ACHN (cell line): Measurements from ENCODE around the gene RAD51B.
"Not testable (repeated sequence)": the region's sequence is repeated elsewhere in the genome, so short reads cannot be mapped to it uniquely, and the experiment has no call there.

Source experiments
- DNase-seq: peaks from one replicate; pipeline ENCODE4 v3.0.0-alpha.2; 2015
- in situ Hi-C: cut with HindIII; loops from 2 replicates; pipeline ENCODE4 v1.10.0; 2017; ENCODE audit warnings: low sequenced_read_pairs, low pct_ligation_motif_present, low pct_unique_long_range_greater_than_20kb

RAD51B gene

DNA sequence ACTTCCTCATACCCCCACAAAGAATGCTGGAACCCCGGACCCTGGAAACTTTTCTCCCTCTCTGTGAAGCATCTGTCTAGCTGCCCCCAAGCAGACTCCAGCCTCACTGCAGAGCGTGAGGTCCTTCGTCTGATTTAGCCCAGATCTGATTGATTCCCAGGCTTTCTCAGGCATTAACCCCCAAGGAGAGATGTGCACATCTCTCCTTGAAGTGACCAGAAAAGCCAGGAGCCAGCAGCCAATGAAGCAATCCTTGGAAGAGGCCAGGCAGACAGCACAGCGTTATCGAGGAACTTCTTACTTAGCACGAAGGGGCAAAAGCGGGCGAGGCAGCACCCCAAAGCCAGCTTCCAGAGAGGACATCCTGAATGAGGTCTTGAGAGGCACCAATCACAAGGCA lies 872.6 kb downstream of the RAD51B start:
- in situ Hi-C loops = no loop called here
- no peak for DNase-seq

DNA sequence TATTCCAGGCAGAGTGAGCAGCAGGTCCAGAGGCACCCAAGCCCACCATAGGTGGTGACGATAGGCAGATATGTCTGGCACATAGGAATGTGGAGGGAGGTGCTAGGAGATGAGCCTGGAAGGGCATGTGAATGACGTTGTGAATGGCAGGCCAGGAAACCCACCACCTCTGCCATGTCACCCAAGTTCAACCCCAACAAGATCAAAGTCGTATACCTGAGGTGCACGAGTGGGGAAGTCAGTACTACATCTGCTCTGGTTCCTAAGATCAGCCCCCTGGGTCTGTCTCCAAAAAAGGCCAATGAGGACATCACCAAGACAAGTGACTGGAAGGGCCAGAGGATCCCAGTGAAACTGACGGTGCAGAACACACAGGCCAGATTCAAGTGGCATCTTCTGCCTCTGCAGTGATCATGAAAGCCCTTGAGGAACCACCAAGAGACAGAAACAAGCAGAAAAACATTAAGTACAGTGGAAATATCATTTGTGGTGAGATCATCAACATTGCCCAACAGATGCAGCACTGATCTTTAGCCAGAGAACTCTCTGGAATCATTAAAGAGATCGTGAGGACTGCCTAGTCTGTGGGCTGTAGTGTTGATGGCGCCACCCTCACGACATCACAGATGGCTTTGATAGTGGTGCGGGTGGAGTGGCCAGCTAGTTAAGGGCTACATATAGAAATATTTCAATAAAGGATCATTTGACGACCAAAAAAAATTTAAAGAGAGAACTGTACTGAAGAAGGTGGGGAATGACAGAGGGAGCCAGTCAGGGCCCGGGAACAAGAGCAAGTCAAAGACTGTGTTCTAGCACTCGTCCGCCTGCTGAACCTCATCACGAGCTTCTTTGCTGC lies 873.6 kb downstream of the RAD51B start:
- DNase-seq = no peak
- in situ Hi-C loops = no loop called here

DNA sequence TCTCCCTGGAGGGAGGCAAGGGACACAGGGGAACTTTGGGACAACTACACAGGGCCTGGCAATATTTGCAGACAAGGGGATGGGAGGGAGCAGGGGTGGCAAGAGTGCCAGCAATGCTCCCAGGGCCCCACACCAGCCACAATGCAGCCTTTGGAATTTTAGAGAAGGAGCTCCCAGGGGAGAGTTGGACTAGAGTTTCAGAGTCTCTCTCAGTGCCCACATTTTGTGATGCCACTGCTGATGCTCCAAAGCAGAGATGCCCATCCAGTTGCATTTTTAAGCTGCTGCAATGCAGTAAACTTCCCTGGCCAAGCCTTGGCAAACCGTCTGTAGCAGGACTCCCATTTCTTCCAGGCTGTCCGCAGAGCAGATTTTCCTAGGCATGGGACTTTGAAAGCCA lies 874.3 kb downstream of the RAD51B start:
- in situ Hi-C loops = no loop called here
- no peak for DNase-seq

DNA sequence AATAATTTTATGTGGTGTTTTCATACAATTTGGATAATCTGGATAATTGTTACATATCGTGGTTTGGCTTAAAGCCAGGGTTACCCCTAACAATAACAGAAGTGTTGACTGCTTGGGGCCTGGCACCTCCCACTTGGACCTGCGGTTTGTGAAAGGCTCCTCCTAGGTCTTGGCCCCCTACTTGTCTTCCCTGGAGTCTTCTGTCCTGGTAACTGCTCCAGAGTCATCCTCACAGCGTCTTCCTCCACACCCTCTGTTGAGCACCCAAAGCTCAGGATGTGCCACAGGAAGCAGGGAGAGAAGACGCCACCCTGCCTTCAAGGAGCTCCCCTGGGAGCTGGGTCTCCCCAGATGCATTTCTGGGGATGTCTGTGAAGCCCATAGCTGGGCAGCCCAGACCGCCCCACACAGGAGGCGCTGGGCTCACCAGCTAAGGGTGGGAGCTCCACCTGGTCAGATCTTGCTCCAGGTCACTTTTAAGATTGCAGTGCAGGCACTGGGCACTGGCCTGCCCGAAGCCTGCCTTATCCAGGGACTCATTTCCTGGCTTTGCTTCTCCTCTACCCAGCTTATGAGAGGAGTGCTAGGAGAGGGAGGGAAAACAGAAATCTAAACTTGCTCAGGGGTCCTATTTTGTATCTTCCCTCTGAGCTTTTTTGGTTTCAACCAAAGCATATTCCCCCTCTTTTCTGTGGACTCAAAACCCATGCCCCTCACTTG lies 875.1 kb downstream of the RAD51B start:
- DNase-seq = no peak
- in situ Hi-C loops = no loop called here

DNA sequence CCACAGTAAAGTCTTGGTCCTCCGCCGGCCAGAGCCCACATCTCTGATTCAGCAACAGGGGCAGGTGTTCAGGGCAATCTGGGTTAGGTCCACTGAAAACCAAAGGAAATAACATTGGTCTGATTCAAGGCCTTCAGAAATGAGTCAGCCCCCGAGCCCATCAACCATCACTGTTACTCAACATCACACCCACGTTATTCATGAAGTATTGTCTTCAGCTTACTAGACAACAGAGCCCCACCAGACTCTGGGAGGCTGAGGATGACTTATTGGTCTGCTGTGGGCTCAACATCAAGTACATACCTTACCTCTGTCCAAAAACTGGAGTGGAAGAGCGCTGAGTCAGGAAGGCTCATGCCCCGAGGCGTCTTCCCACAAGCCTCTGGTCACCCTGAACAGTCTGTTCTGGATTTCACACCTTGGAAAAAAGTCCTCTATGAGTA lies 875.8 kb downstream of the RAD51B start:
- peak; percentile 94 for DNase-seq
- in situ Hi-C loops = no loop called here

DNA sequence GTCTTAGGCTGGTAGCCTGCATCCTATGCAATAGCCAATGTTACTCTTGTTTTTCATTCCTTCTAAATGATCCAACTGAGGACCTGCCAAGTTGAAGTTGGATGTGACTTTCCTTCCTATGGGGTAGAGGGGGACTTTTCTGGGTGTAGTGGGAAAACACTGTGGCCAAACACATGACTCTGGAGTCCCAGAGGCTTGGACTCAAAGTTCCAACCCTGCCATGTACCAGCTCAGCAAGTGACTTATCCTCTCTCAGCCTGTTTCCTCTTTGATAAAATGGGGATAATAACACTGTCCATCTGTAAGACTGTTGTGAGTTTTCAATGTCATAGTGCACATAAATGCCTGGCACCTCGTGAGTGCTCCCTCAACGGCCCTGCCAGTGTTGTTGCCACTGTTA lies 876.3 kb downstream of the RAD51B start:
- in situ Hi-C loops = no loop called here
- DNase-seq = no peak

DNA sequence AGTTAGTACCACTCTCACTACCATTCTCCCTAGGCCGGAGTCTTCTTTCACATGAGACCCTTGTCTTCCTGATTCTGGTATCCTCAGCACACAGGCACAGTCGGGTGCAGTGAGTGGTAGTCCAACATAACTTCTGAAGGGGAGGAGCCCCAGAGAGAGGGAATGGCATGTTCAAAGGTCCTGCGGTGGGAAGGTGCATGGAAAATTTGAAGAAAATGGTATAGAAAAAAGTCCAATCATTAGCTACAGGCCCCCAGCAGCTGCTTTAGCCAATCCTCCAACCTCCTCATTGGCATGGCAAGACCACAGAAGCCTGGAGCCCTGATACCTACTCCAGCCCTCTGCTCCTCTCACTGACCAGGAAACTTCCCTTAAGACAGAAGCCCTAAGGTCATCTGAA lies 876.7 kb downstream of the RAD51B start:
- DNase-seq = no peak
- in situ Hi-C loops = no loop called here

DNA sequence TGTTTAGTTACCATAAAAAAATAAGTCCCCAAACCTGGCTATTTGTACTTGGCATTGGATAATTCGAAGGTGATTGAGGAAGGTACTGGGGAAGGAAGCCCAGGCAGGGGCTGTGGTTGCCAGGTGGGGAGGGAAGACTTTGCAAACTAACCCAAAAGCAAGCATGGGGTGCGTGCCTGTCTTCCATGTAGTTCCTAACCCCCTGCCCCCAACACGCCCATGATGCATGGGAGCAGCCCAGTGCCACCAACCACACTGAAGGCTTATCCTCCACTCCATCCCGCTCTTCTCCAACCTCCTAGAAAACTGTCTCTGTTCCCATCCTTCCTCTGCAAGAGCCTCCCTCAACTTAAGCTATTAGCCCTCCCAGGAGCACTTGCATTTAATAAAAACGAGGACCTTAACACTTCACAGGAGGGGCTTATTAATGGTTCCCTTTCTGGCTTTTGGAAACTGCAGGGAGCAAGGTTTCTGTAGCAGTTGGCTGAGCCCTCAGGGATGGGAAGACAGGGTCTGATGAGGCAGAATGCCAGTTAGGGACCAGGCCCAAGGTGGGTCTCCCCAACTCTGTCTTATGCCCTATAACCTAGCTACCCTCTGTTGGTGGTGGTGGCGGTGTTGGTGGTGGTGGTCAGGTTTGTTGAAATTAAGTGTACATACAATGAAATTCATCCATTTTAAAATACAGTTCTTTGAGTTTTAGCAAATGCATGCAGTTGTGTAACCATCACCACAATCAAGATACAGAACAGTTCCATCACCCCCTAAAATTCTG lies 877.3 kb downstream of the RAD51B start:
- in situ Hi-C loops = no loop called here
- no peak for DNase-seq

DNA sequence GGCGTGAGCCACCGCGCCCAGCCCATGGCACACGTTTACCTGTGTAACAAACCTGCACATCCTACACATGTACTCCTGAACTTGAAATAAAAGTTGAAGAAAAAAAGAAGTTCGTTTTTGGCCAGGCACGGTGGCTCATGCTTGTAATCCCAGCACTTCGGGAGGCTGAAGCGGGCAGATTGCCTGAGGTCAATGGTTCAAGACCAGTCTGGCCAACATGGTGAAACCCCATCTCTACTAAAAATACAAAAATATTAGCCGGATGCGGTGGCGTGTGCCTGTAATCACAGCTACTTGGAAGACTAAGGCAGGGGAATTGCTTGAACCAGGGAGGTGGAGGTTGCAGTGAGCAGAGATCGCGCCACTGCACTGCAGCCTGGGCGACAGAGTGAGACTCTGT lies 879.2 kb downstream of the RAD51B start:
- DNase-seq, in situ Hi-C loops: not testable (repeated sequence)

DNA sequence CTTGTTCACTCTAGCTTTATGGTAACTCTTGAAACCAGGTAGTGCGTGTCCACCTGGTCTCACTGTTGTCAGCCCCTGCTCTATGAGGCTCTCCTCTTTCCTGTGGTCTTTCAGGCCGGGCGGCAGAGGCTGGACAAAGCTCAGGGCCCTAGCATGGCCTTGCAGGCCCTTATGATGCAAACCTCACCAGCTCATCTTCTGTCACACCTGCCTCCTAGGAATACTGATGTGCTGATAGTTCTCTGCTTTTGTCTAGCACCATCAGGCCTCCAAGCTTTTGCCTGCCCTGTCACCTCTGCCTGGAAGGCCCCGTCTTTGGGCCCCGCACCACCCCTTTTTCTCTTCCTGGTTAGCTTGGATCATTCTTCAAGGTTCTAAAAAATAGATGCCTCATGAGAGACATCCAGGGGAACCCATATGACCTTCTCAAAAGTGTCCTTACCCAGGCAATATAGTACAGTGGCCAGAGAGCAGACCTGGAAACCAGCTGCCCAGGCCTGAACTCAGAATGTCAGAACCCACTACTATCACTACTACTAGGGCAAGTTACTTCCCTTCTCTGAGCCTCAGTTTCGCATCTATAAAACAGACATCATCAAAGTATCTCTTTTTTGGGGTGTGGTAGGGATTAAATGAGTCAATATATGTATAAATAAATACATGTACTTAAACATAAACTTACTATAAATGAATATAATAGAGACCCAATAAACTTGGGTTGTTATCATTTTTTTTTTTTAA lies 881.6 kb downstream of the RAD51B start:
- in situ Hi-C loops = no loop called here
- DNase-seq = no peak

DNA sequence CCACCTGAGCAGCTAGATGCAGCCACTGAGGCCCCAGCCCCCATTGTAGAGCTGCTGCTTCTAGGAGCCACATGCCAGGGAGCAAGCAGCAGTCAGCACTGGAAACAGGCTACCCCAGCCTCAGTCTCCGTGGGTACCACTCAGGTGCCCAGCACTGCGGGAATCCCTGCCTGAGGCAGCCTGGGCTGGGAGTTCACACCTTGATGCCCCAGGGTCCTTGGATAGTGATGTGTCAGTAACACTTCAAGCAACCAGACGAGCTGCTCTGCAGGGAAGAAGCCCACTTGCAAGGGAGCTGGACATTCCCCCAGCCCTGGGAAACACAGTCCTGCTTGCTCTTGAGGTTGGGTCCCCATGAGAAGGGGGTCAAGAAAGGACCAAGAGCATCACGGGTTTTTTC lies 882.6 kb downstream of the RAD51B start:
- in situ Hi-C loops = no loop called here
- DNase-seq = no peak

DNA sequence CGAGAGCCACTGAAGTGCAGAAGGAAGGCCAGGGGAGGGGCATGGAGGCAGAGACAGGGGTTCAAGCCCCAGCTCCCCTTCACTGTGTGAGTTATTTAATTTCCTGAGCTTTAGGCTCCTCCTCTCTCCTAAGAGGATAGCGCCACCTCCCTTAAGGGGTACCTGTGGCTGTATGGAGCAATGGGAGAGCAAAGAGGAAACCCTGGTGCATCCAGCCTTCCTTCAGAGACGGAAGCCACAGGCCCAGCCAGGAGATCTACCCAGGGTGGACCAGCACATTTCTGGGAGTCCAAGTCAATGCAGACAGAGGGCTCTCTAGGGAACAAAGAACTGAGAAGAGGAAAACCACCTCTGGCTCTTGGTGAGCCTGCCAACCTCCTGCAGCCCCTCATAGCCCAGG lies 883.0 kb downstream of the RAD51B start:
- in situ Hi-C loops = no loop called here
- no peak for DNase-seq

DNA sequence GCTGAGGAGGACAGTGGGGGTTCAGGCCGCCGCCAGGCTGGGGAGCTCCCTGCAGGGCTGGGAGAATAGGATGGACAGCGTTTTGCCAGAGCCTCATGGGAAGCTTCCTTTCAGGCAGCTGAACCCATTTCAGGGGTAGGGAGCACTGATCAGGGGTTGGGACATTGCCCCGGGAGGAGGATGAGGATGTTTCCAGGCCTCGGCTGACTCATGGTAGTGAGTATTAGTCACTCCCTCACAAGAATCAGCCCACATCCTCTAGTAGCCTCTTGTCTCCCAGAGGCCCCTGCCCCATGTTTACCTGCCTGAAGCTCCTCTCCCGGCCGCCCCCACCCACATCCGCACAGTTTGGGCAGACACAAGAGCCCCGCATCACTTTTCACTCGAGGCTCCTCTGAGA lies 883.5 kb downstream of the RAD51B start:
- in situ Hi-C loops = no loop called here
- DNase-seq = peak; percentile 32

DNA sequence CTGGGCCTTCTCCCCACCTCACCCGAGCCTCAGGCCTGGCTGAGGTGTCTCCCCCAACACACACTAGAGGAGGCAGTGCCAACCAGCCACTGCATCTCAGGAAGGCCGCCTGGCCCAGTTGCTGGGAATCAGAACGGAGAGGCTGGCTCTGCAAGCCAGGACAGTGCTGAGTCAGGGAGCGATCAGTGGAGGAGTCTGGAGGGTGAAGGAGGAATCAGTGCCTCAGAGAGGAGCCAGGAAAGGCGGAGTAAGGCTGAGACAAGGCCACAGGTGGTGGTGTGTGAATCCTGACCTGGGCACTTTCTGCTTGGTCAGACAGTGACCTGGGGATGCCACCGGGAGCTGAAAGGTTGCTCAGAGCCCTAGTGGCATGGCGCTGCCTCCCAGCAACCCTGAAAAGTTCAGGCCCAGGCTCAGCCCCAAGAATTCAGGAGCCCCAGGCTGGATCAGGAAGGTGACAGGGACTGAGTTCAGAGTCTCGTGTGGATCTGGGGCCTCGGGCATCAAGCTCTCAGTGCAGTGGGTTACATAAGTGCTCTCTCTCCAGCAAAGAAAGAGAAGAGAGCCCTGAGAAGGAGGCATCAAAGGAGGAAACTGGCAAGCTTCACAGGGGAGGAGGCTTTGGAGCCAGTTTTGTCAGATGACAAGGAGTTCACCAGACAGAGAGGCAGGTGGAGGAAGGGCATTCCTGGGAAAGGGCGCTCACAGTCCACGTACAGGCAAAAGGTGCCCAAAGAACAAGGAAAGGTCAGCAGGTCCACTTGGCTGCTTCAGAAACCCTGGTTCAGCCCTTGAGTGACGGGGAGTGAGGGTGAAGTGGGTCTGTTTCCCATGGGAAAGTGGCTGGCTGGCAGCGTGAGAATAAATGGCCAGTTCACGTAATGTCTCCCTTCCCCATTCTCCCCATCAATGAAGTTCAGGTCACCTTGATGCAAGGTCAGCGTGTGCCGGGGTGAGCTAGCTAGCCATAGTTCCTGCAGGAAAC lies 885.4 kb downstream of the RAD51B start:
- in situ Hi-C loops = no loop called here

DNA sequence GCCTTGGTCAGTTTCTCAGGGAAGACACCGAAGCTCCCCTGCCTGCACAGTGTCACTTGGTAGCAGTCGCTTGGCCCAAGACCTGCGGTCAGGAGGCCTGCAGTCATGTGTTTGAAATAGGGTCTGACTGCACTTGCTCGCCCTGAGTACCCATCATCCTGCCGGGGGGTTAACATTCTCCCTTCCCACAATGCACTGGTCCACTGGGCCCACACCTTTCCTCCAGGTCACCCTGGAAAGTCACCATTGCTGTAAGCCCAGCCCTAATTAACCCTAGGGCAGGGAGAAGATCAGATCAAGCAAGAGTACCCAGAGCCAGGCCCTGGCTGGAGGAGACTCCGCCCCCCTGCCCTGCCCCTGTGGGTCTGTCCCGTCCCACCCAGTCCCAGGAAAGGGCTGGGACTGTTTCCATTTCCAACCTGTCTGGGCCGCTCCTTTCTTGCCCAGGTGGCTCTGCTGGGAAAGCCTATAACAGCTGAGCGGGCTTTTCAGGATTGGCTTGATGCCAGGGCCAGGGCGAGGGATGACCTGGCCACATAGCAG lies 886.2 kb downstream of the RAD51B start:
- in situ Hi-C loops = no loop called here
- DNase-seq = no peak

More for the DNA sequence above, 885.4 kb downstream of the RAD51B start:
- DNase-seq = no peak

DNA sequence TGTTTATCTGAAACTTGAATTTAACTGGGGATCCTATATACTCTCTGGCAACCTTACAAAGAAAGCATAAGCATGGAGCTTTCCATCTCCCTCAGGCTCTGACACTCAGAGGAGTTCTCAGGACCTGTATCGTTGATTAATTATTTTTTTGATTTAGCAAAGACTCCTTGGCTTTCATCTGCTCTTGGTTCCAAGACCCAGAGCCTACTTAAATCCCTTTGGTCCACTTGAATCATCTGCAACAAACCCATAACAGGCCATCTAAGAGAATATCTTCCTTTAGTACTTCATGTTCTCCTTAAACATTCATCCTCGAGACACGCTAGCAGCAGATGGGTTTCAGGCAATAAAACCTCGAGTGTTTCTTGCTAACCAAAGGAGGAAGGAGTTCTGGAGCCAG lies 887.9 kb downstream of the RAD51B start:
- in situ Hi-C loops = no loop called here
- no peak for DNase-seq

DNA sequence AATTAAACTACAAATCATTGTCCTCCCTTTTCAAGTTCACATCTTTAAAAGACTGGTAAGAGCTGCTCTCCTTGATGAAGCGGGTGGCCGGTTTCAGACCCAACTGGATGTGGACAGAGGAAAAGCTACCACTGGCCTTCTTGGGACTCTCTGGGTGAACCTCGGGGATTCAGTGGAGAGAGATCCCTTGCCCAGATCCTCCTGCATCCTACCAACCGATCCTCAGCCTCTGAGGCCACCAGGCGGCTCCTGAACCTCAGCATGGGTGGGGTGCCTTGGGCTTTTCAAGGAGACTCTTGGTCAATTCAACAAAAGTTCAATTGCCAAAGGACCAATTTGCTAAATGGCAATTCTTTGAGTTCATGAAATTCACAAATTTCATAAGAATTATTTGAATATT lies 888.8 kb downstream of the RAD51B start:
- in situ Hi-C loops = no loop called here
- DNase-seq = no peak
